RPMI8226 (cell line): Measurements from ENCODE around the gene TRAPPC1.
"Not testable (repeated sequence)": the region's sequence is repeated elsewhere in the genome, so short reads cannot be mapped to it uniquely, and the experiment has no call there.

Source experiments
- DNase-seq: peaks from one replicate; pipeline ENCODE4 v3.0.0-alpha.2; 2015

The TRAPPC1 gene

DNA sequence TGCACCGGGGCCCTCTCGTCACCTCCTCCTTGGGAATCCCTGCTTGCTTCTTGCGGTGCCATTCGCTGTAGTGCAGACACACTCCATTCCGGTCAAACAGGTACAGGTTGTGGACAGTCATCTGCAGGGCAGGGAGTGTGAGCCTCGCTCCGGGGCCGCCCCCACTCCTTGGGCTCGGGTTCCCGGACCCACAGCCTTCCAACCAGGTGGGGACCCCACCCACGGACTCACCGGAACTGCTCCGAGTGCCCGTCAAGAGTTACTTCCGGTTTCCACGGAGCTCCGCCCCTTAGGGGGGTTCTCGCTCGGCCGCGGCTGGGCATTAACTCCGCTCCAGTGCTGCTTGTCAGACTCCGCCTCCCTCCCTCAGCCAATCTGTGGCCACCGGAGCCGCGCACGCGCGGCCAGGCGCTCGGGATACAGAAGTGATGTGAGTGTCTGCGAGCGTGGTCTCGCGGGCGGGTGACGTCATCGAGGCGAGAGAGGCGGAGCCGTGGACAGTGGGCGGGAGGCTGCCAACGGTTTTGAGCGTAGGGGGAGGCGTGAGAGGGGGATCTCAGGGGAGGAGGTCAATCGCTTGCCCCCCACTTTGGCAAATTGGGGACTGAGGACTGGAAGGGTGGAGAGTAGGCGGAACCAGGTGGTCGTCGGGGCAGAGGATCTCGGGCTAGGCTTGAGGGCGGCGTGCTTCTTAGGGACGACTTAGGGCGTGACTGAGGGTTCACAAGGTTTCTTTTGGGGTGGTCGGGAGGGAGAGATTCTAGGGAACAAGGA lies at the start of gene TRAPPC1, which contains the start of gene CNTROB:
Gene TRAPPC1 (minus strand): TSS at position 238 of the 774 bp plus-strand sequence. CDS start 117 bp downstream, at position 121.
Gene CNTROB (plus strand): TSS at position 498 of the 774 bp plus-strand sequence. CDS start 874 bp downstream, outside the sequence.
- DNase-seq: peak; percentile 97

DNA sequence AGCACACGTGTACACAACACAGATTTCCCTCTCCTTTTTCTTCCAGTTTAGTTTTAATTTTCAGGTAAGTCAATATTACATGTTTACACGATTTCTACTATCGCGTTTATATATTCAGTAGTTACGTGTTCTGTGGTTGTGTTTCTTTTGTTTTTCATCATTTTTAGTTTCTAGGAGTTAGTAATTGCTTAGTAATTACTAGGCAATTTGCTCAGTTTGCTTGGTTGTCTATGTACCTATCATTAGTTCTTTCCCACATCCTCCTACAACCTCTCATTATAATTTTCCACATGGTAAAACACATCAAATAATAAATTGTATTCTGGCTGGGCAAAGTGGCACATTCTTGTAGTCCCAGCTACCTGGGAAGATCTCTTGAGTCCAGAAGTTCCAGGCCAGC lies 46.1 kb upstream of the TRAPPC1 start:
- DNase-seq: no peak

GRCh38 chr17:7977039-7977438 lies 45.3 kb upstream of the TRAPPC1 start:
- DNase-seq: no peak

DNA sequence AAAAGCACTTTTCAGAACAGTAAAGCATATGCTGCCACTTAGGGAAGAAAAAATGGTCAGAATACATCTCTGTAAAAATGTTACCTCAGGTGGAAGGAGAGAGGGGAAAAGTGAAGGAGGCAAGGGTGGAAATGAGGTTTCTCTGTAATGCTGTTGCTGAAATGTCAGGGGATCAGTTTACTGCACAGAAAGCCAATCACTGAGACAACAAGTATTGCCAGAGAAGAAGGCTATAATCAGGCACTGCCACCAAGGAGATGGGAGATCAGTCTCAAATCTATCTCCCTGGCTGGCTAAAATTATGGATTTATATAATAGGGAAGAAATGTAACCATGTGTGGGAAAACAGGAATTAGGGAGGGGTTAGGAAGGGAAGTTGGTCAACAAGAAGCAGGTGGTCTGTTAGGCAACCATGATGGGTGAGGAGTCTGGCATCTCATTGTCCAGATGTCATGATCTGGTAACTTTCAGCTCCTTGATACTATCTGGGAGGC lies 42.9 kb upstream of the TRAPPC1 start:
- no peak for DNase-seq

DNA sequence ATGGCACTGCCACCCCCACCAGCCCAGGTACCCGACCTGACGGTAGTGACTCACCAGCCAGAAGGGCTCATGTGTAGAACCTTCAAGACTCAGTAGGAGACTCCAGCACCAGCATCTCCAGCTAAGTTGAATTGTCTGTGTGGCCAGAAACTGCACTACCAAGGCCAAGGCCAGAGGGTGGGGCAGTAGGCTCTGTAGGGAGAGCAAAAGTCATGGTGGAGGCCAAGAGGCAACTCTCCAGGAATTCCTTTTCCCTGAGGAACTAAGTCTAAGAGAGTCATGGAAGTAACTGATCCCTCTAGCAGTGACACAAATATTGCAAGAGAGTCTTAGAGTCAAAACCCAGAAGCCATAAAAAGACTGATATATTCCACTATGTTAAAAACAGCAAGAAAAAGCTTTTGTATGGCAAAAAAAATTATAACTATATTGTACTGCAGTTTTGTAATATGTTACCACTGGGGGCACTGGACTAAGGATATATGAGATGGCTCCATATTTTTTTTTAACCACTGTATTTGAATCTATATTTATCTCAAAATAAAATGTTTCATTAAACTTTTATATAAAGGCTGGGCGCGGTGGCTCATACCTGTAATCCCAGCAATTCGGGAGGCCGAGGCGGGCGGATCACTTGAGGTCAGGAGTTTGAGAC lies 40.5 kb upstream of the TRAPPC1 start:
- DNase-seq: no peak

GRCh38 chr17:7971651-7972050 lies 39.9 kb upstream of the TRAPPC1 start:
- DNase-seq: no peak

GRCh38 chr17:7969433-7969832 lies 37.7 kb upstream of the TRAPPC1 start:
- DNase-seq: no peak

DNA sequence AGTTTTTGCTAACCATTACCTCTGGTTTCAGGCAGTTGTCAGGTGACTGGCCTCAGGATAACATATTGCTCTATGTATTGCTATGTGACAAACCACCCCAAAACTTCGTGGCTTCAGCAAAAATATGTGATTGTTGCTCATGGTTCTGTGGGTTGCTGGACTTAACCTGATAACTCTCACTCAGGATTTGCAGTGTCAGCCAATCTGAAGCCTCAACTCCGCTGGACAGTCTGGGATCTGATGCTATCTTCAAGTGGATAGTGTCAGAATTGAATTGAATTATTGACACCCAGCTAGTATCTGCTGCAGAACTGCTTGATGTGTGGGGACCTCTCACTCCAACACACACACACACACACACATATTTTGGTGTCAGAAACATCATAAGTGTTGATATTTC lies 36.0 kb upstream of the TRAPPC1 start:
- DNase-seq: no peak

- no peak for DNase-seq
These were observed 29.7 kb upstream of the TRAPPC1 start for GRCh38 chr17:7961421-7961820.

DNA sequence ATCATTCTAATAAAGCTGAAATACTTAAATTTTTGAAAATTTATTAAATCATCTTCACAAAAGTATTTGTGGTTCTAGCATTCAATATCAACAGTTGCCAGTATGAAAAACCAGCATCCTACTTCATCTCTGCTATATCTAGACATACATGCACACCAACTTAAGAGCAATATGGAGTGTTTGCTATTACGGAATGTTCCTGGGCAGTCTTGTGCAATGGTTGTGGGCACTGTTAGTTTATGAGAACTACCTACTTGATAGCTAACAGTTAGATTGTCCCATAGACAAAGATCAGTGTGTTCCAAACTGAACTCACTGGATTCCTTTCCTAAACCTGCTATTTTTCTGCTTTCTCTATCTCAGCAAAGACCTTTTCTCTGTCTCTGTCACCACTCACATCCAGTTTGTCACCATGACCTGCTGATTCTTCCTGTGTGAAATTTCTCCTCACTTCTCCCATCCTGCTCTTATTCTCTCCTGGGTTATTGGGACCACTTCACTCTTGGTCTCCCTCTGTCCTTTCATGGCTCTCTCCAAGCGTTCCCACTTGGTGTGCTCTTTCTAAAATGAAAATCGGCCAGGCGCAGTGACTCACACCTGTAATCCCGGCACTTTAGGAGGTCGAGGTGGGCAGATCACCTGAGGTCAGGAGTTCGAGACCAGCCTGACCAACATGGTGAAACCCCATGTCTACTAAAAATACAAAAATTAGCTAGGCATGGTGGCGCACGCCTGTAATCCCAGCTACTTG lies 27.9 kb upstream of the TRAPPC1 start:
- no peak for DNase-seq

DNA sequence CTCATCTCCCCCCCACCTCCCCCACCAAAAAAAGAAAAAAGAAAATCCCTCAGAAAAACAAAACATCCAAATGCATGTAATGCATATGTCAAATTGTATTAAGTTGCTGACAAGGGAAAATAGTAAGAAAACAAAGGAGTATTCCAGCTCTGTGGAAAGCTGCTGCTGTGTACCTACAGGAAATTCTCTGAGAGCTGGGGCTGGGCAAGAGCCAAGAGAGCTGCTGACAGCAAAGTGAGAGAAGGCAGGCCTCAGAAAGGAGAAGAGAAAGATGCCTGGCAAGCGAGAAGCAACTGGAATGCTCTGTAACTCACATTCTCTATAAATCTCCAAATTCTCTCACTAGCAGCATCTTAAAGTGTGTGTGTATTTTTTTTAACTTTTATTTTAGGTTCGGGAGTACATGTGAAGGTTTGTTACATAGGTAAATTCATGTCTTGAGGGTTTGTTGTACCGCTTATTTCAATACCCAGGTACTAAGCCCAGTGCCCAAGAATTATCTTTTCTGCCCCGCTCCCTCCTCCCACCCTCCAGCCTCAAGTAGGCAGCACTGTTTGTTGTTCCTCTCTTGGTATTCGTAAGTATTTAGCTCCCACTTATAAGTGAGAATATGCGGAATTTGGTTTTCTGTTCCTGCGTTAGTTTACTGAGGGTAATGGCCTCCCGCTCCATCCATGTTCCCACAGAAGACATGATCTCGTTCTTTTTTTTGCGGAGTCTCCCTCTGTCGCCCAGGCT lies 24.7 kb upstream of the TRAPPC1 start:
- peak; percentile 55 for DNase-seq

GRCh38 chr17:7955414-7956227 lies 23.9 kb upstream of the TRAPPC1 start:
- no peak for DNase-seq

DNA sequence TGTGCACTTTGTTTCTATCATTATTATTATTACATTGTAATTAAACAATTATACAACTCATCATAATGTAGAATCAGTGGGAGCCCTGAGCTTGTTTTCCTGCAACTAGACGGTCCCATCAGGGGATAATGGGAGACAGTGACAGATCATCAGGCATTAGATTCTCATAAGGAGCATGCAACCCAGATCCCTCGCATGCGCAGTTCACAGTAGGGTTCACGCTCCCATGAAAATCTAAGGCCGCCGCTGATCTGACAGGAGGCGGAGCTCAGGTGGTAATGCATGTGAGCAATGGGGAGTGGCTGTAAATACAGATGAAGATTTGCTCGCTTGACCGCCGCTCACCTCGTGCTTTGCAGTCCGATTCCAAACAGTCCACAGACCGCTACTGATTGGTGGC lies 21.5 kb upstream of the TRAPPC1 start:
- DNase-seq: not testable (repeated sequence)

GRCh38 chr17:7951143-7951792 lies 19.5 kb upstream of the TRAPPC1 start:
- DNase-seq: peak; percentile 28

DNA sequence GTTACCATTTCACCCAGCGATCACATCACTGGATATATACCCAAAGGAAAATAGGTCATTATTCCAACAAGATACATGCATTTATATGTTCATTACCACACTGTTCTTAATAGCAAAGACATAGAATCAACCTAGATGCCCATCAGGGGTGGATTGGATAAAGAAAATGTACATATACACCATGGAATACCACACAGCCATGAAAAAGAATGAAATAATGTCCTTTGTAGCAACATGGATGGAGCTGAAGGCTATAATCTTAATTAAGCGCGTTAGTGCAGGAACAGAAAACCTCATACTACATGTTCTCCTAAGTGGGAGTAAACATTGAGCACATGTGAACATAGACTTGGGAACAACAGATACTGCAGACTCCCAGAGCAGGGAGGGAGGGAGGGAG lies 18.8 kb upstream of the TRAPPC1 start:
- DNase-seq: no peak

- DNase-seq: no peak
These were observed 15.9 kb upstream of the TRAPPC1 start for GRCh38 chr17:7947651-7948050.

DNA sequence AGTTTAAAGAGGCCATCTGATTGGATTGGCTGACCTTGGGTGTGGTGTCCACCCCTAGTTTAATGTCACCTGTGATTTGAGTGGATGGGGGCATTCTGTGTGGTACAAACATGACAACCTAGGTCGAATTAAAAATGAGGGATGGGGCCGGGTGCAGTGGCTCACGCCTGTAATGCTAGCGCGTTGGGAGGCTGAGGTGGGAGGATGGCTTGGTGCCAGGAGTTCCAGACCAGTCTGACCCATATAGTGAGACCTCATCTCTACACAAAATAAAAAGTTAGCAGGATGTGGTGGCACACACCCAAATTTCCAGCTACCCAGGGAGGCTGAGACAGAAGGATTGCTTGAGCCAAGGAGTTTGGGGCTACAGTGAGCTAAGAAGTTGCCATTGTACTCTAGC lies 14.7 kb upstream of the TRAPPC1 start:
- DNase-seq: no peak

DNA sequence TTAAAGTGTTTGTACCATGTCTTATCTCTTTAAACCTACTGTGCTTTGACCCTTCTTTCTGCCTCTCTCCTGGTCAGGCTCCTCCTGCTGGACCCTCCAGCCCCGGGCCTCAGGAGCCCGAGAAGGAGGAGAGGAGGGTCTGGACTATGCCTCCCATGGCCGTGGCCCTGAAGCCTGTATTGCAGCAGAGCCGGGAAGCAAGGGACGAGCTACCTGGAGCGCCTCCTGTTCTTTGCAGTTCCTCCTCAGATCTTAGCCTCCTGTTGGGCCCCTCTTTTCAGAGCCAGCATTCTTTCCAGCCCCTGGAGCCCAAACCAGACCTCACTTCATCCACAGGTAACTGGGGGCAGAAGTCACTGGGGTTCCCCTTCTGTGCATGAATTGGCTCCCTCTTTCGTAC lies 13.9 kb upstream of the TRAPPC1 start:
- DNase-seq: no peak

DNA sequence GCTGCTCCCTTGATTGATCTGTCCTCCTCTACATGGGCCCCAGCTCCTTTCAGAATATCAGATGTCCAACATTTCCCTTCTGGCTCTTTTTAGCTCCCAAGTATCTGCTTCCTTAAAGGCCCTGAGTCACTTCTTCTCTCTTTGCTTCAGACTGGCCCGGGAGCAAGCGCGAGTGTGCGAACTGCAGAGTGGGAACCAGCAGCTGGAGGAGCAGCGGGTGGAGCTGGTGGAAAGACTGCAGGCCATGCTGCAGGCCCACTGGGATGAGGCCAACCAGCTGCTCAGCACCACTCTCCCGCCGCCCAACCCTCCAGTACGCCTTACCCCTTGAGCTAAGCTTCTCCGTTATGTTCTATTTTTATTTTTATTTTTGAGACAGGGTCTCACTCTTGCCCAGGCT lies 12.6 kb upstream of the TRAPPC1 start:
- DNase-seq: no peak

- no peak for DNase-seq
These were observed 11.5 kb upstream of the TRAPPC1 start for GRCh38 chr17:7943291-7943690.

DNA sequence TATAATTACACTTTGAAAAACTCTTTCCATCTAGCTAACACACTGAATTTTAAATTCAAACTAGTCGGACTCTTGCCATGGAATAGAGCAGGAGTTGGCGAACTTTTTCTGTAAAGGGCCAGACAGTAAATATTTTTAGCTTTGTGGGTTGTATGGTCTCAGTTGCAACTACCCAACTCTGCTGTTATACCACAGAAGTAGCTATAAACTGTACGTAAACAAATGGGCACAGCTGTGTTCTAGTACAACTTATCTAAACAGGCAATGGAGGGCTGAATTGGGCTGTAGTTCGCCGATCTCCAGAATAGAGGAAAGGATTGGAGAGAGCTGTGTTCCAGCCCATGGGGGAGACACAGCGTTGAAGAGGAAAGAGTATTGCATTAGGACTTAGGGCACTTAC lies 9.0 kb upstream of the TRAPPC1 start:
- DNase-seq: no peak
